Measurements from ENCODE around the gene RRP8.

Gene RRP8

GRCh38 chr11:6632116-6633073 lies 29.0 kb upstream of the RRP8 start:
- DNase-seq = no peak

DNA sequence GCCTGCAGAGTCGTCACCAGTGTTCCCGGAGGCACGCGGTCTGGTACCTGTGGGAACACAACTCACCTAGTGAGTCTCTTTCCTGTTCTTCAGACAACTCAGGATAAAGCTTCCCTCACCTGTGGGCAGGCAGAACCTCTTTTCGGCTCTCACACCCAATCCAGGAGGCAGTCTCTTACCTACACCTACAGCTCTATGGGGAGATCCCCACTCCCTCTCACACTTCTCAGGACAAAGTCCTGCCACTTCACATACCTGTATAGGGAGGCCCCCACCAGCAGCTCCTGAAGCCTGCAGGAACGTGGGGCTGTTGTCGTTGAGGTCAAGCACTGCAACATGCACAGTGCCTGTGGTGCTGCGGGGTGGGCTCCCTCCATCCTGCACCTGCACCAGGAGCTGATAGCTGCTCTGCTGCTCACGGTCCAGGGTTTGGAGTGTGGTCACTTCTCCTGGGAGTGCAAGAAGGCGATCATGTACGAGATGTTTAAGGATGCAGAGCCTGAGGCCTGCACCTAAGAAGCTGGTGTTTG lies 28.0 kb upstream of the RRP8 start:
- DNase-seq = no peak

GRCh38 chr11:6630632-6631291 lies 27.3 kb upstream of the RRP8 start:
- DNase-seq = no peak

DNA sequence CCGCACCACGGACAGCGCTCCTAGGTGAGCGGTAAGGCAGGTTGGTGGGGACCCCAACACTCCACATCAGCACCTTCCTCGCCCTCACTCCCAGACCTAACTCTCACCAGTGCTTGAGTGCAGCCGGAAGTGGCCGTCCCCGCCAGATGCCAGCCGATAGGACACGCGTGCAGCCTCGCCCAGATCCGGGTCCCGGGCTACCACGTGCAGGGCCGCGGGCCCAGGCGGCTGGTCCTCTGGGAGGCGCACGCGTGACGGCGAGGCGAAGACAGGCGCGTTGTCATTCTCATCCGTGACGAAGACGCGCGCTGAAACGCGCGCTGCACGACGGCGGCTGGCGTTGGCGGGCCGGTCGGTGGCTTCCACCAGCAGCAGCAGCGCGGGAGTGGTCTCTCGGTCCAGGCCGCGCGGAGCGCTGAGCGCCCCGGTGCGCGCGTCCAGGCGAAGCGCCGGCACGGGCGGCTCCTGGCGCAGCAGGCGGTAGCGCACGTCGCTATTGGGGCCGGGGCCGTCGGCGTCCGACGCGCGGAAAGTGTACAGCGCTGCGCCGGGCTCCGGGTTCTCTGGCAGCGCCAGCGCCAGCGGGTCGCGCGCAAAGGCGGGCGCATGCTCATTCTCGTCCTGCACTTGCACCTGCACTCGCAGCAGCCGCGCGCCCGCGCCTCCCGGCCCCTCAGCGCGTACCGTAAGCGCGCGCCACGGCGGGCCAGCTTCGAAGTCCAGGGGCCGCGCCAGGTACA lies 26.6 kb upstream of the RRP8 start:
- no peak for DNase-seq

DNA sequence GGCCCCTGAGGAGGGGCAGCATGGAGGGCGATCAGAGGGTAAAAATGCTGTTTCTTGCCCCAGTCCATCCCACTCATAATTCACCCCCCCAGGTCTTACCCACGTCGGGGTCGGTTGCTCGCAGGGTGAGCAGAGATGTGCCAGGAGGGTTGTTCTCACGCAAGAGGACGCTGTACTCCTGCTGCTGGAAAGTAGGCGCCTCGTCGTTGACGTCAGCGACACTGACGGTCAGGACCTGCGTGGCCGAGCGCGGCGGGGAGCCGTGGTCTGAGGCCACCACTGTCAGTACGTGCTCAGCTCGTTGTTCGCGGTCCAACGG lies 26.1 kb upstream of the RRP8 start:
- no peak for DNase-seq

GRCh38 chr11:6628526-6628925 lies 25.1 kb upstream of the RRP8 start:
- DNase-seq = no peak

GRCh38 chr11:6627762-6628241 lies 24.4 kb upstream of the RRP8 start:
- DNase-seq = no peak

GRCh38 chr11:6626971-6627761 lies 23.8 kb upstream of the RRP8 start:
- DNase-seq = no peak

GRCh38 chr11:6625832-6626420 lies 22.5 kb upstream of the RRP8 start:
- DNase-seq = no peak

- no peak for DNase-seq
Measured at GRCh38 chr11:6625156-6625831, 21.9 kb upstream of the RRP8 start.

- DNase-seq = no peak
Measured at GRCh38 chr11:6623391-6624363, 20.3 kb upstream of the RRP8 start.

- DNase-seq = no peak
Measured at GRCh38 chr11:6622261-6623171, 19.1 kb upstream of the RRP8 start.

DNA sequence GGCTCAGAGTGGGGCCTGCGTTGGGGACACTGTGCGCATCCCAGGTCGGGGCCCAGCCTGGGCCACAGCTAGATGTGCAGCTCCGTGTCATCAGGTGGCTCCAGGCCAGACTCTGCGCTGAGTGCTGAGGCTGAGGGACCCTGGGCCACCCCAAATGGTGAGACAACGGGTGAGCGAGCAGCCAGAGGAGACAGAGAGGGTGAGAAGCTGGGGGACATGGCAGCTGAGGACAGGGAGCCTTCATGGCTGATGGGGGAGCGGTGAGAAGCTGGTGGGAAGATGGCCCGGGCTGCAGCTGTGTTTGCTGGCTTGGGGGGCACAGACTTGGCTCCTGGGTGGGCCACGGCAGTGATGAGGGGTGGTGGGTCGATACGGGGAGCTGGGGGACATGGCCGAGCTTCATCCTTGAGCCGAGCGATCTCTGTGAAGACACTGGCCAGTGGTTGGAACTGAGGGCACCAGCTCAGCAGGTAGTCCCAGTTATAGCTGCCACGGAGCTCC lies 18.3 kb upstream of the RRP8 start:
- DNase-seq = no peak

- DNase-seq = no peak
Measured at GRCh38 chr11:6620636-6621035, 17.2 kb upstream of the RRP8 start.

DNA sequence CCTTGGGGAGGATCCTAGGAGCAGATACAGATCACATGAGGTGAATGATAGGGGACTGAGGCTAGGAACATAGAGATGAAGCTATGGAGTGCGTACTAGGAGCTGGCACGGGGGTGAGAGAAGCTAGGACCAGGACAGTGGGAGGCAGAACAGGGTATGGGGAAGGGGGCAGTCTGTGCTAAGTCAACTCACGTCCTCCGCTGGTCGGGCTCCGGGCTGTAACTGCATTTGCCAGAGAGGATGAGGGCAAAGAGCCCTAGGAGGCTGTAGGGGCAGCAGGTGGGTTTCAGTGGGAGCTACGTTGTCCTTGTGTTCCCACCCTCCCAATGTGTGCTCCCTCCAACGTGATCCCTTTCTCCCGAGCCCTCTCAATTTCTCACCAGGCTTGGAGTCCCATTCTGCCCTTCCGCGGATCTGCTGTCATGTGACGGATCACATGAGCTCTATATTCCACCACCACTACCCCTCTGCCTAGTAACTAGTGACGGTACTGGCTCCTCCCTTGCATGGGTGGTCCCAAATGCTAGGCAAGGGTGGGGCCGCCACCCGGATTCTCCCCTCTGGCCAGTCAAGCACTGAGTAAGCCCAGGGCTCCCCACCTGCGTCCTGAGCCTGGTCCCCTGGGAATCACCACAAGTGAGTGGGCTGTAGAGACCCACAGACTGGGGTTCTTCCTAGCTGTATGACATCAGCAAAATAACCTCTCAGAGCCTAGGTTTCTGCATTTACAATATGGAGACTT lies 15.8 kb upstream of the RRP8 start, which contains the start of gene TPP1:
TPP1 (minus strand) TSS at position 419 of the 742 bp plus-strand sequence; CDS start at position 397, 22 bp downstream.
- peak; percentile 87 for DNase-seq

GRCh38 chr11:6618117-6619003 lies 14.9 kb upstream of the RRP8 start:
- DNase-seq = peak; percentile 42

DNA sequence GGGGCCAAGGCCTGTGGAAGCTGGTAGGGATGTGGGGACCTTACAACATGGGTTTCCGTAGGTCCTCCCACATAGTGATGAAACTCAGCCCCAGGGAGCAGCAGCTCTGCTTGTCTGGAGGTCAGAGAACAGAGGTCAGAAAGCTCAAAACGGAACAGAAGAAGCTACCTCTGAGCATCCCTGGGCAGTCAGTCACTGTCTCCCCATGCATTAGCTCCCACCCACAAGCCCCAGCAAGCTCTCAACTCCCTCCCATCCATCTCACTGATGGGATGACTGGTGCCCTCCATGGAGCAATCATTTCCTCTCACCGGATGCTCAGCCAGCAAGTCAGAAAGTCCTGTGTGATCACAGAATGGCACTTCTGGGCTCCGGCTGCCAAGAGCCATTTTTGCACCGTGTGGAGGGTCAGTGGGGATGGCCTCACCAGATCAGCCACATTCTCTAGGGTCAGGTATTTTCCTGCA lies 13.9 kb upstream of the RRP8 start:
- no peak for DNase-seq
